HepG2 (cell line): Measurements from ENCODE around the gene CD6. TPM values are rescaled to one million over a fixed set of nuclear protein-coding genes. Genes with fewer than 3 reads are reported as not detected.

ENCODE experiments used
- ATAC-seq: fragments of 200-7000 bp; cut with Tn5 transposase; 3 replicates; pipeline ENCODE4 v1.9.1; 2020; ENCODE audit warnings: mild to moderate bottlenecking, moderate library complexity
- BruUV-seq: library from RNA; stranded (reverse); fragments of 400-500 nt; replicated peaks from 2 replicates; lab custom pipeline; 2021; lab: Mats Ljungman, UMichigan
- CTCF ChIA-PET: fragments of 300-600 bp; formaldehyde crosslinking; extraction: SDS; loops from one replicate; lab custom pipeline; 2021; ENCODE audit warnings: low total read pairs, inconsistent platforms, low intra/inter-chr PET ratio; lab: Yijun Ruan, JAX
- POLR2A ChIA-PET: fragments of 350-600 bp; sonication (Branson Sonifier 250); formaldehyde crosslinking; loops from one replicate; lab custom pipeline; 2020; ENCODE audit warnings: antibody characterized with exemption, inconsistent platforms; lab: Yijun Ruan, JAX
- DNase-seq: peaks from one replicate; pipeline ENCODE4 v3.0.0-alpha.2; 2015; ENCODE audit warnings: low spot score
- FAIRE-seq: peaks from 3 replicates; lab custom pipeline; 2011; peaks lifted over from hg19 to GRCh38; lab: Jason Lieb, UNC
- H2AFZ ChIP-seq: one replicate; pipeline ENCODE4 v1.6.1; 2011; ENCODE audit warnings: low read length, inconsistent platforms
- H3K27ac ChIP-seq: fragments of 300-600 bp; 3 replicates; pipeline ENCODE4 v1.8.0; 2011; ENCODE audit warnings: mixed run types, mild to moderate bottlenecking, mixed read lengths, low read length, inconsistent platforms; ENCODE audit not compliant: insufficient read depth; ENCODE audit errors: extremely low read length
- H3K27me3 ChIP-seq, 2 experiments: fragments of 200-600 bp in 1 of 2; 2 replicates in 1 of 2; 3 replicates in 1 of 2; pipeline versions ENCODE4 v1.6.0 to v1.8.0; 2011; ENCODE audit warnings: low read length in 2 of 2, mild to moderate bottlenecking in 2 of 2, moderate library complexity in 2 of 2, inconsistent platforms in 1 of 2; ENCODE audit not compliant: insufficient read depth in 2 of 2, control insufficient read depth in 1 of 2
- H3K36me3 ChIP-seq, 2 experiments: fragments of 200-600 bp in 1 of 2; replicated peaks in 1 of 2; 2 replicates in 1 of 2; 3 replicates in 1 of 2; pipeline versions ENCODE4 v1.5.1 to v1.8.0; 2011; ENCODE audit warnings: low read length in 2 of 2, inconsistent platforms in 1 of 2; ENCODE audit not compliant: insufficient read depth in 2 of 2, control insufficient read depth in 1 of 2
- H3K4me1 ChIP-seq: 2 replicates; pipeline ENCODE4 v1.5.1; 2012; ENCODE audit warnings: low read length, inconsistent platforms; ENCODE audit not compliant: insufficient read depth
- H3K4me2 ChIP-seq: 2 replicates; pipeline ENCODE4 v1.6.0; 2011; ENCODE audit warnings: low read depth, low read length, inconsistent platforms
- H3K4me3 ChIP-seq, 3 experiments: fragments of 200-600 bp in 1 of 3; sonication (generic), shearing (Covaris generic) in 1 of 3; replicated peaks in 1 of 3; 2 replicates each; pipeline ENCODE4 v1.5.1; 2011 to 2016; ENCODE audit warnings: low read length in 3 of 3, inconsistent platforms in 2 of 3, low read depth in 2 of 3, mild to moderate bottlenecking in 2 of 3, control low read depth in 1 of 3, mixed read lengths in 1 of 3; ENCODE audit not compliant: insufficient read depth in 1 of 3
- H3K79me2 ChIP-seq: one replicate; pipeline ENCODE4 v1.6.1; 2011; ENCODE audit warnings: low read length, inconsistent platforms; ENCODE audit not compliant: insufficient read depth
- H3K9ac ChIP-seq: 2 replicates; pipeline ENCODE4 v1.6.0; 2011; ENCODE audit warnings: mild to moderate bottlenecking, low read depth, low read length, inconsistent platforms; ENCODE audit not compliant: insufficient read depth
- H3K9me3 ChIP-seq: 2 replicates; pipeline ENCODE4 v1.5.1; 2012; ENCODE audit warnings: mild to moderate bottlenecking, low read length
- H4K20me1 ChIP-seq: 2 replicates; pipeline ENCODE4 v1.6.0; 2011; ENCODE audit warnings: inconsistent platforms, mild to moderate bottlenecking, low read length, moderate library complexity; ENCODE audit not compliant: insufficient read depth
- NFYB ChIP-seq: sonication (generic); formaldehyde crosslinking; IDR thresholded peaks from 2 replicates; pipeline ENCODE4 v1.4.0; 2020; ENCODE audit warnings: missing genetic modification reagents
- REL ChIP-seq: sonication (generic); formaldehyde crosslinking; conservative IDR thresholded peaks from 2 replicates; pipeline ENCODE4 v1.8.0; 2022; ENCODE audit warnings: mild to moderate bottlenecking, missing genetic modification reagents, moderate library complexity
- TP53 ChIP-seq: sonication (generic); formaldehyde crosslinking; conservative IDR thresholded peaks from 2 replicates; pipeline ENCODE4 v1.4.0; 2020; ENCODE audit warnings: missing genetic modification reagents
- ZBTB8A ChIP-seq: sonication (generic); formaldehyde crosslinking; IDR thresholded peaks from 2 replicates; pipeline ENCODE4 v1.4.0; 2020; ENCODE audit warnings: mild to moderate bottlenecking, low read depth, missing genetic modification reagents, borderline replicate concordance
- ZC3H13 ChIP-seq: sonication (generic); formaldehyde crosslinking; IDR thresholded peaks from 2 replicates; pipeline ENCODE4 v1.8.1; 2023; ENCODE audit warnings: mild to moderate bottlenecking, missing genetic modification reagents, moderate library complexity
- ZHX1 ChIP-seq: sonication (generic); formaldehyde crosslinking; IDR thresholded peaks from 2 replicates; pipeline ENCODE4 v1.8.1; 2022; ENCODE audit warnings: low read depth, mild to moderate bottlenecking, missing genetic modification reagents
- ZKSCAN1 ChIP-seq: fragments of 150-350 bp; IDR thresholded peaks from 2 replicates; pipeline ENCODE4 v1.6.1; 2014; ENCODE audit warnings: low read length
- ZNF136 ChIP-seq: sonication (generic); formaldehyde crosslinking; IDR thresholded peaks from 2 replicates; pipeline ENCODE4 v1.8.1; 2022; ENCODE audit warnings: low read depth, mild to moderate bottlenecking, moderate library complexity, missing genetic modification reagents
- ZNF276 ChIP-seq: sonication (generic); formaldehyde crosslinking; IDR thresholded peaks from 2 replicates; pipeline ENCODE4 v1.4.0; 2020; ENCODE audit warnings: mild to moderate bottlenecking, low read depth, missing genetic modification reagents
- ZNF776 ChIP-seq: sonication (generic); formaldehyde crosslinking; IDR thresholded peaks from 2 replicates; pipeline ENCODE4 v1.4.0; 2020; ENCODE audit warnings: mild to moderate bottlenecking, missing genetic modification reagents
- ZNF780A ChIP-seq: sonication (generic); formaldehyde crosslinking; IDR thresholded peaks from 2 replicates; pipeline ENCODE4 v1.8.0; 2022; ENCODE audit warnings: mild to moderate bottlenecking, missing genetic modification reagents, moderate library complexity
- WGBS: methylation state at CpG from one replicate; pipeline ENCODE4 v1.1.6; 2017; ENCODE audit warnings: low lambda C conversion rate; 5-methylcytosine and 5-hydroxymethylcytosine counted together
- in situ Hi-C: cut with HindIII; loops from 2 replicates; pipeline ENCODE4 v1.10.0; 2017; ENCODE audit warnings: low pct_unique_long_range_greater_than_20kb; ENCODE audit not compliant: extremely low pct_ligation_motif_present
- intact Hi-C: fragments of 100-400 bp; cut with micrococcal nuclease; formaldehyde crosslinking; loops from one replicate; pipeline ENCODE4 v1.10.0; 2022; ENCODE audit not compliant: unreplicated experiment
- polyA plus RNA-seq, 8 experiments: library from polyadenylated mRNA; depleted of rRNA in 3 of 8; stranded (reverse) in 7 of 8; unstranded in 1 of 8; fragments of >200 nt; fragmentation: Illumina TruSeq in 4 of 8; extraction: Trizol in 4 of 8; gene quantifications; 2 replicates each; pipeline versions ENCODE4 v1.2.1 to v1.2.3, GENCODE V29; 2011 to 2016; ENCODE audit warnings: low read depth in 4 of 8, missing spikeins in 1 of 8, mixed read lengths in 1 of 8; ENCODE audit not compliant: insufficient read depth in 1 of 8
- total RNA-seq, 5 experiments: library from RNA; depleted of rRNA; stranded (reverse); fragments of >200 nt; fragmentation: Illumina TruSeq; extraction: Trizol; gene quantifications; 2 replicates each; pipeline ENCODE4 v1.2.3, GENCODE V29; 2016; ENCODE audit warnings: low read depth in 1 of 5

Gene CD6
- total and polyA plus RNA-seq, 2 of the 13 experiments (the other 11 are each of a cell fraction or from before 2014, with no cell fraction given), result not detected

- no peak for TF ChIP-seq ZNF780A (CRISPR knock-in tag)
- TF ChIP-seq ZHX1 (CRISPR knock-in tag), result no peak
- Histone ChIP-seq H3K27me3 (peaks cover under 1 to 89% of the 10 kb centered on the region in 2 experiments; a peak in 4 of 5 replicates), H3K9ac (no peak overlapping the region), H4K20me1 (no peaks in the 10 kb centered on the region), H3K9me3 (no peaks in the 10 kb centered on the region), H3K79me2 (no peaks in the 10 kb centered on the region), H3K27ac (no peak overlapping the region), H3K4me2 (no peak overlapping the region), H2AFZ (no peak overlapping the region), H3K36me3 (no peaks in the 10 kb centered on the region), H3K4me3 (no peak overlapping the region), H3K4me1 (peaks cover 15% of the 10 kb centered on the region)
- FAIRE-seq (no peak), ATAC-seq (no peak), DNase-seq (no peak)
- intact Hi-C loops (no loop called here), in situ Hi-C loops (no loop called here)
- 26% methylated on average over 9 of the region's 10 CpGs for WGBS
- ChIA-PET POLR2A (no interaction called here), CTCF (no interaction called here)
- no TSS peak for BruUV-seq
These were observed 49.2 kb downstream of the CD6 start for GRCh38 chr11:61020551-61021235.

- no peak overlapping the region for H3K4me2 ChIP-seq
- H3K9me3 ChIP-seq, result no peaks in the 10 kb centered on the region
- peaks cover 2 to 88% of the 10 kb centered on the region in 2 experiments; a peak in 4 of 5 replicates for H3K27me3 ChIP-seq
- FAIRE-seq, result no peak
- intact Hi-C loops, result no loop called here
- peaks cover 15% of the 10 kb centered on the region for H3K4me1 ChIP-seq
- in situ Hi-C loops, result no loop called here
- H3K4me3 ChIP-seq, result no peak overlapping the region
- no peaks in the 10 kb centered on the region for H4K20me1 ChIP-seq
- ChIA-PET POLR2A (no interaction called here), CTCF (no interaction called here)
- H3K36me3 ChIP-seq, result no peaks in the 10 kb centered on the region
- no peaks in the 10 kb centered on the region for H3K79me2 ChIP-seq
- WGBS, result 62% methylated on average over 3 of the region's 14 CpGs
- no peak overlapping the region for H3K27ac ChIP-seq
- H2AFZ ChIP-seq, result no peak overlapping the region
- H3K9ac ChIP-seq, result no peak overlapping the region
- DNase-seq, result no peak
- no TSS peak for BruUV-seq
- ATAC-seq, result no peak
- TF ChIP-seq REL (no peak), ZNF776 (CRISPR knock-in tag) (no peak), ZBTB8A (CRISPR knock-in tag) (no peak), TP53 (no peak), NFYB (CRISPR knock-in tag) (no peak), ZNF276 (CRISPR knock-in tag) (no peak), ZC3H13 (CRISPR knock-in tag) (no peak), ZNF136 (CRISPR knock-in tag) (no peak), ZKSCAN1 (no peak)
These were observed 50.3 kb downstream of the CD6 start for GRCh38 chr11:61021661-61022212.
